Body of pancreas (tissue), 4 donors: ENCODE data around the gene PYROXD2.

Experiments
- POLR2A ChIP-seq, 3 donors: fragments of 450-650 bp; IDR thresholded peaks; one replicate each; pipeline ENCODE4 v1.6.1; 2016; ENCODE audit warnings: antibody characterized with exemption in 3 of 3, mild to moderate bottlenecking in 2 of 3
- TF ChIP-seq, protein P1 (sequence below), 7 experiments: fragments of 450-650 bp in 4 of 7; fragments of 200-600 bp in 3 of 7; sonication (generic) in 3 of 7; IDR thresholded peaks; one replicate each; pipeline ENCODE4 v1.5.1; 2016 to 2019; ENCODE audit warnings: antibody characterized with exemption in 7 of 7

- TF ChIP-seq, protein P1, sequence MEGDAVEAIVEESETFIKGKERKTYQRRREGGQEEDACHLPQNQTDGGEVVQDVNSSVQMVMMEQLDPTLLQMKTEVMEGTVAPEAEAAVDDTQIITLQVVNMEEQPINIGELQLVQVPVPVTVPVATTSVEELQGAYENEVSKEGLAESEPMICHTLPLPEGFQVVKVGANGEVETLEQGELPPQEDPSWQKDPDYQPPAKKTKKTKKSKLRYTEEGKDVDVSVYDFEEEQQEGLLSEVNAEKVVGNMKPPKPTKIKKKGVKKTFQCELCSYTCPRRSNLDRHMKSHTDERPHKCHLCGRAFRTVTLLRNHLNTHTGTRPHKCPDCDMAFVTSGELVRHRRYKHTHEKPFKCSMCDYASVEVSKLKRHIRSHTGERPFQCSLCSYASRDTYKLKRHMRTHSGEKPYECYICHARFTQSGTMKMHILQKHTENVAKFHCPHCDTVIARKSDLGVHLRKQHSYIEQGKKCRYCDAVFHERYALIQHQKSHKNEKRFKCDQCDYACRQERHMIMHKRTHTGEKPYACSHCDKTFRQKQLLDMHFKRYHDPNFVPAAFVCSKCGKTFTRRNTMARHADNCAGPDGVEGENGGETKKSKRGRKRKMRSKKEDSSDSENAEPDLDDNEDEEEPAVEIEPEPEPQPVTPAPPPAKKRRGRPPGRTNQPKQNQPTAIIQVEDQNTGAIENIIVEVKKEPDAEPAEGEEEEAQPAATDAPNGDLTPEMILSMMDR (IDR thresholded peaks at IDR 0.05) = no peak
- no peak for TF ChIP-seq POLR2A (IDR thresholded peaks at IDR 0.05)
Observed at GRCh38 chr10:98404571-98405359, 10.2 kb downstream of the PYROXD2 start.
